ENCODE results near the gene LECT2.

Gene LECT2

DNA sequence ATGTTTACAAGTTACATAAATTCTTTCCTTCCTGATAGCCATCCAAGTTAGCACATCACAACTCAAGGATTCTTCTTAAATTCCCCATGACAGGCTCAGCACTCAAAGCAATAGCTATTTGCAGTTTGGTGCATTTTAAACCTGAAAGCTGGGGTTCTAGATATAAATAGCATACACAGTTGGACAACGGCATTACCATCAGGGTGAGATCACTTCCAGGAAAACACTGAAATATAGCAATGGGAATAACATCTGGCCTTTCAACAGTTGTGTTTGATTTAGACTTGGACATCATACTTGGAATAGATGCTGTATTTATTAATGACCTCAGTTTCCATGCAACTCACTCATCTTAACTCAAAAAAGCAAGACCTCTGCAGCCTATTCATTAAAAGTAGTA is 24.7 kb upstream of the LECT2 start:
- DNase-seq (ENCODE audit: extremely low read depth in 1 of 2, low read depth in 1 of 2), result no peak

DNA sequence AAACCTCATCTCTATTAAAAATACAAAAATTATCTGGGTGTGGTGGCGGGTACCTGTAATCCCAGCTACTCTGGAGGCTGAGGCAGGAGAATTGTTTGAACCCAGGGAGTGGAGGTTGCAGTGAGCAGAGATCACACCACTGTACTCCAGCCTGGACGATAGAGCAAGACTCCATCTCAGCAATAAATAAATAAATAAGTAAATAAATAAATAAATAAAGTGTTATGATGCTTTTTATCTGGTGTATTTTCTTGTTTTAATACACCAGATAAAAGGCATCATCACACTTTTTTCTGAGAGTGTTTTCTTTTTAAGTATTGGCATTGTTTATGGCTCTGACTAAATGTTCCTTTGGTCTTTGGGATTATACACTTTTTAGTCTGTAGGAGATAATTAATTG is 24.2 kb upstream of the LECT2 start:
- DNase-seq (ENCODE audit: extremely low read depth in 1 of 2, low read depth in 1 of 2), result no peak

DNA sequence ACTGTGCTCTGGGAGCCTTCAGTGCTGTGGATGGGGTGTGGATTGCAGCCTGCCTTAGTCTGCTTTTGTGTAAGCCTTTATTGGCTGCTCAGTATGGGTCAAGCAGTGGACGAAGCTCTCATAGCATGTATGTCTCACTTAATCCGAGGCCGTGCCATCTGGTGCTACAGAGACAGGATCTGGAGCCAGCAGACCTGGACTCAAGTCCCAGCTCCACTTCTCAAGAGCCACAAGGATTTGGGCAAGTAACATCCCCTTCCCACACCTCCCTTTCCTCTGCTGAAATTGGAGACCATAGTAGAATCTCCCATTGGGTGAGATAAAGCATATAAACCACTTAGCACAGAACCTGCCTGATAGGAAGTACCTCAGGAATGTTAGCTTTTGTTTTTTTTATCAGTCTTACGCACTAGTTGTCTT is 23.4 kb upstream of the LECT2 start:
- DNase-seq (ENCODE audit: extremely low read depth in 1 of 2, low read depth in 1 of 2), result no peak

DNA sequence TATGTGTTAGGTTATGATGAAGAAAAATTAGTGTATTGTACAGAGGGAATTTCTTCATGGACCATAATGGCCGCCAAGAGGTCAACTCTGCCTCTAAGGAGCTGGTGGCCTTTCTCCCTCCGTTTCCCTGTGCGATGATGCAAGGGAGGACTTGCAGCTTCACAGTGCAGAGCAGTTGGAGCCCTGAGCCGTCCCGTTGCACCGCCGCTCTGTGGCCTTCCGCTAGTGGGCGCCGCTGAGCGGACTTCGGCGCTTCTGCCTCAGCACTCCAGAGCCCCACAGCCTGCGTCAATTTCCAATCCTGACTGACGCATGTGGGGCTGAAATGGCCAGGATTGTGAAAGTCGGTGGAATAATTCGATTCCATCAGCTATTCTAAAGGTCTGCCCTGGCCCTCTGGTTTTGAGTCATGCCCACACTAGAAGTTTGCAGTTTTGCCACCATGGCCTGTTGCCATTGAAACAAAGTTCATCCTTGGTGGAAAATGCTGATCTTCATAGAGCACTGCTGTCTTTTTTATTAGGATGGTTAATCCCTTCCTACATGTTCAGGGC is 22.7 kb upstream of the LECT2 start:
- DNase-seq (ENCODE audit: extremely low read depth in 1 of 2, low read depth in 1 of 2), result peak; percentile 8 to 11

DNA sequence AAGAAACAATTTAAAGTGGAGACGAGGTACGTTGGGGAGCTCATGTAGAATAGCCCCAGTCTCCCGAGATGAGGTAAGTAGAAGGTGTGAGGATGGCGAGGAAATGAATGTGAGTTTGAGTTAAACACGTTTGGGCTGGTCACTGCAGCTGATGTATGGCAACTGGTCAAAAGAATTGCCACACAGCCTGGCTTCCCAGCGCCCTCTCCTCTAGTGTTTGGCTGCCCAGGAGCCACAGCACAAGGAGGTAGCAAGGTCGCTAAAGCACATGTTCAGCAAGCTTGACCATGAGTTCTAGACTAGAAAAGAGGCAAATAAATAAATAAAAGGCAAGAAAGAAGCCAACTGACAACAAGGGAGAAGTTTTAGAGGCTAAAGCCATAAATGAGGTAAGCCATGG is 21.4 kb upstream of the LECT2 start:
- DNase-seq (ENCODE audit: extremely low read depth in 1 of 2, low read depth in 1 of 2), result no peak

DNA sequence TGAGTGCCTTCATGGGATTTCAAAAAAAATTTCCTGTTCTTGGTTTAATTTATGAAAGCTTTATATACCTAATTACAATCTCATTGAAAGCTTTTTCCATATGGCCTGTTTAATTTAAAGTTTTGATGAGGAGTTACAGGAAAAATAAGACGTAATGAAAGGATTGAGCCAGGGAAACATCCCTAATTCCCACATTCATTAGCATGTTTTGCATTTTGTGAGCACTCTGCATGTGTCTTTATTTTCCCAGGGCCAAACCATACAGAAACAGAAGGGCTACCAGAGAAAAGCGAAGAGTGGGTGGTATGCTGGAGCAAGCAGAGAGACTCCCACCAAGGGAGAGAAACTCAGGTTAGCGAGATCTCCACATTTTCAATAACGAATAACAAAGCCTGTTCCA is 20.3 kb upstream of the LECT2 start:
- no peak for DNase-seq (ENCODE audit: extremely low read depth in 1 of 2, low read depth in 1 of 2)

DNA sequence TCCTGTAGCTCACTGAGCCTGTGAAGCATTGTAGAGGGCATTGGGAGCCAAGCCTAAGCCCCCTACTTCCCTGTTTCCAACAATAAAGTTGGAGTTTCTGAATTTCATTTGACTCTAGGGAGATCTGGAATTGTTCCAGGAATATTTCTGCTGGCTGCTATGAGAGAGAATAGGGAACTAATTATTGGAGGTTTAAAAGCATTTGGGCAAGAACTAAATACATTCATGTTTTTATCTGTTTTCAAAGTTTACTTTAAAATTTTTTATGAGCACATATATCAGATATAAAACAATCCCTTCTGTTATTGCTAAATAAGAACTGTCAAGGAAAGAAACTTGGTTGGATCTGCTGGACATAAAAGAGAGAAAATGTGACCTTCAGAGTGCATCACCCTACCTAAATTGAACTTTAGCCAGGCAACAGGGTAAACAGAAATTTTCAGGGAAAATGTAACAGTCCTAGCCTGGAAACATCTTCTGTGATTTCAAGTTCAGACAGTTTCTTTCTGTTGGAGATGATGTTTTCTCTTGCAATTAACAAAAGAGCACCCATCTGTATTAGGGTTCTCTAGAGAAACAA is 19.3 kb upstream of the LECT2 start:
- DNase-seq (ENCODE audit: extremely low read depth in 1 of 2, low read depth in 1 of 2), result no peak

DNA sequence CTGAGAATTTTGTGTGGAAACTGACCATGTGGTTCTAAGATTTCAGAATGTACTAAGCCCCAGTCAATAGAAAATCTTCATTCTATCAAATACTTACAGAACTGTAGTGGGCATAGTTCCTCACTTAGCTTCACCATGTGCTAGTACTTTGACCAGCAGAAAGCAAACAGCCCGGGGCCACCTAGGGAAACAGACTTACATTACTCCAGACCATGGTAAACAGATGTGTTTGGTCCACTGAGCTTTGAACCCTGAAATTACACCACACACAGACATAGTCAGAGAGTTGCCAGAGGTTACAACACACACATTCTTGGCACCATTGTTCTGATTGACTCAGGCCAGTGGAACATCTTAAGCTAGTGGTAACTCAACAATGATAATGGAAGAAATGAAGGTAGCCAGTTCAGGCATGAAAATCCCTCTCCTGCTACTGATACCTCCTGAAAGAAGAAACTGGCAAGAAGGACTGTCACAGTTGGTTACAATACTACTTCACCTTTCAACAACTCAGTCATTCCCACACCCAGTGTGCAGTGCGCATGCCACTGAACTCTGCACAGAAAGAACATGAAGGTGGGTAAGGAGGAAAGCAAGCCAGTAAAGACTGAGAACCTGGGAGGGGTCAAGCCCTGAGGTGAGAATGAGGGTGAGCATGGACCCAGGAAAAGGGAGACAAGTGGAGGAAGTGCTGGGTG is 18.7 kb upstream of the LECT2 start:
- DNase-seq (ENCODE audit: extremely low read depth in 1 of 2, low read depth in 1 of 2), result no peak

DNA sequence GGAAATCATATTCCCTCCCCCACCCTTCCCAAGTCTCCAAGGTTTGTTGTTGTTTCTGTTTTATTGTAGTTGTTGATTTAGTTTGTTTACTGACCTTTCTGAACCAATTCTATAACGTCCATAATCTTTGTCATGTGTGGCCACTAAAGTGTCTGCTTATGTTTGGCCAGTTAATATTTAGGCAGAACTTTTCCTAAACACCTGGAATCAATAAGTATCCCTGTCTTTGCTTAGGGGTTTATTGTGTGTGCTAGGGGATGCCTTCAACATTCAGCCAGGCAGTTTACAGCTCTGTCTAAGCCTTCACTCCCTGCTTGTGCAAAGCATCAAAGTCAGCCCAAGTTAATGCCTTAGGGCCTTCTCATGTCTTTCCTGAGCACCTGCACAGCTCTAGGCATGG is 16.9 kb upstream of the LECT2 start:
- no peak for DNase-seq (ENCODE audit: extremely low read depth in 1 of 2, low read depth in 1 of 2)

DNA sequence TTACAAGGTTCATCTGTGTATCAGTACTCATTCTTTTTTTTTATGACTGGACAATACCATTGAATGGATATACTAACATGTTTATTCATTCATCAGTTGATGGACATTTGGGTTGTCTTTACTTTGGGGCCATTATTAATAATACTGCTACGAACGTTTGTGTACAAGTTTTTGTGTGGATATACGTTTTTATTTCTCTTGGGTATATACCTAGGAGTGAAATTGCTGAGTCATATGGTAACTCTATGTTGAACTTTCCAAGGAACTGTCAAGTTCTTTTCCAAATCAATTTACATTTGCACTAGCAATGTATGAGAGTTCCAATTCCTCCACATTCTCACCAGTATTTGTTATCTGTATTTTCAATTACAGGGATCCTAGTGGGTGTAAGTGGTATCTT is 12.0 kb upstream of the LECT2 start:
- no peak for DNase-seq (ENCODE audit: extremely low read depth in 1 of 2, low read depth in 1 of 2)

DNA sequence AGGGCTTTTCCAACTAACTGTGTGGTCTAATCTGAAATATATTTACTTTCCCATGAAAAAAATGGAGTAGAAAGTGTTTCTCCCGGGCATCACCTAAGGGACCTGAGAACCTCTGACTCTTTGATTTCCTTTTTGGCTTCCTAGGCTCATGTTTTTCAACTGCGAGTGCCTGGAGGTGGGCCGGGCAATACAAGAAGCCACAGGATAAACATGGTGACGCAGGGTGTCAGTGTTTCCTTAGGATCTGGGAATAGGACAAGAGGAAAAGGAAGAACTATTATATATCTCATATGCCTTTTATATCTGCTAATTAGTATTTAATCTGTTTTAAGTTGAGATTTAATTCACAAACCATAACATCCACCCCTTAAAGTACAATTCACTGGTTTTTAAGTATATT is 11.4 kb upstream of the LECT2 start:
- no peak for DNase-seq (ENCODE audit: extremely low read depth in 1 of 2, low read depth in 1 of 2)

DNA sequence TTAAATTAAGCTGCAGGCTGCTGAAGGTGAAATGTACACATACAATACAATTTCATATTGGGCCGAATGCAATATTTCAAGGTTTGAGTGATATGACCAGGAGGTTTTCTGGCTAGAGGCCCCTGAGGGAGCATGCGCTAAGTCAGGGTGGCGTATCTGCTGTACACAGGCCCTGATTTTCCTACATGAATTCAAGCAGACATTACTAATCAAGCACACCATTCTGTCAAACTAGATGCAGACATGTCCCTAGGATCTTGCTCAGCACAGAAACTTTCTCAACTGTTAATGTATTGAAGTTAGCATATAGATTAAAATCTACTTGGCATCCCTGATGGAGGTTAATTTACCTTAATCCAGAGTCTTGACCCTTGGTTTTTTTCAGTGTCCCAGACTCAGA is 10.7 kb upstream of the LECT2 start:
- DNase-seq (ENCODE audit: extremely low read depth in 1 of 2, low read depth in 1 of 2), result no peak

DNA sequence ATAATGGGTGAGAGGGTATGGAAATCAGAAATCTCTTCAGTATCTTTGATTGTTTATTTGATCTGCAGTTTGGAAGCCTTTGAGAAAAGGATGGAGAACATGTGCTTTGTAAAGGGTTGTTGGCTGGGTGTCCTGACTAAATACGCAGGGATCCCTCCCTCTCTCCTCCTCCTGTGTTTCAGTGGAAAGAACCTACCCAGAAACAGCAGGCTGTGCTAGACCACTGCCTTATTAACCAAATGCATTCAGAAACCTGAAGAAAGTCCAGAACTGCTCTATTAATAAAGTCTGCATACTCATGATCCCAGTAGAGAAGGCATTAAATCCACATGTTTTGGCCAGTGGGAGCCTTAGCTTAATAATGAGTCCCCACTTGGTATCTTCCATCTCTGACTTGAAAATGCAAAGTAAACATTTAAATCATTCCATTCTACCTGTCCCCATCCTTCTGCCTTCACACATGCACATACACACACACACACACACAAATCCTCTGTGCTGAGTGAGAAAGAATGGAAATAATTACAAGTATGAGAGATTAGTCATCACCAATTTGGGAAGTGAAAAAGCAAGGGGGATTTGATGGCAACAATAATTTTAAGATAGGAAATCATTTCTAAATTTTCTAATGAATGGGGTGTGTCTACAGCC is 10.0 kb upstream of the LECT2 start:
- DNase-seq (ENCODE audit: extremely low read depth in 1 of 2, low read depth in 1 of 2), result no peak

DNA sequence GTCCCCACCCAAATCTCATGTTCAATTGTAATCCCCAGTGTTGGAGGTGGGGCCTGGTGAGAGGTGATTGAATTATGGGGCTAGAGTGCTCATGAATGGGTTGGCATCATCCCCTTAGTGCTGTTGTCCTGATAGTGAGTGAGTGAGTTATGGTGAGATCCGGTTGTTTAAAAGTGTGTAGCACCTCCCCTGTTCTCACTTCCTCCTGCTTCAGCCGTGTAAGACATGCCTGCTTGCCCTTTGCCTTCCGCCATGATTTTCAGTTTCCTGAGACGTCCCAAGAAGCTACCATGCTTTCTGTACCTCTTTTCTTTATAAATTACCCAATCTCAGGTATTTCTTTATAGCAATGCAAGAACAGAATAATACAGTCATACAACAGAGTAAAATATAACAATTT is 742 bp upstream of the LECT2 start:
- DNase-seq (ENCODE audit: extremely low read depth in 1 of 2, low read depth in 1 of 2), result no peak

DNA sequence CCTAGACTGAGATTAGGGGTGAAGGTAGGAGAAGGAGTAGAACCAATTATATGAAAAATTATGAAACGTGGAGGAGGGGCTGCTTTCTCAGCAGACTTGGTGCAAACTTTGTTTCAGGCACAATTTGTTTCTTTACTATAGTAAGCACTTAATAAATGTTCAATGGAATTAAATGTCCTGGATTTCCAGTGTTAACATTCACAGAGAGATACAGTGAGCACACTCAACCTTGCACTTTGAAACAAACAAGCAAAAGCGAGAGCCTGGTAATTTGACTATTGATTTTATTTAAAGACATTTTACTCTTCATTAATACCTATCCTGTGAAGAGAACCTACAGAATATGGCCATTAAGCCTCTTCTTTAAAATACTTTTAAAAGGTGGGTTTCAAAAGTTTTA is 933 bp downstream of the LECT2 start:
- DNase-seq (ENCODE audit: extremely low read depth in 1 of 2, low read depth in 1 of 2), result no peak

DNA sequence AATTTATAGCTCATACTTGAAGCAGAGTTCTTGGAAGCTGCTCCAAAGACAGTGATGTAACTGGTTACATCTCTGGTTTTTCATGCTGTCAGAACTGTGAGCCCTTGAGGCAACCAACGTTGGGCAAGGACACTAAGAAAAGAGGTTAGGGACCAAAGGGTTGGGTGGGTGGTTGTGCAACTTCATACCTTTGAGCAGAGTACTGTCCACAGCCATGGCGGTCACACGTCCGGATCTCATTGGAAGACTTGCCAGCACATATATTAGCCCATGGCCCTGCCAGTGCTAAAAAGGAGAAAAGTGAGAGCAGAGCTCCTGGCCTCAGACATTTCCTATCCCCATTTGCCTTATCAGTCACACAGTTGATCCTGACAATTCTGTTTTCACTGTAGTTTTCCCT is 2.1 kb downstream of the LECT2 start:
- DNase-seq (ENCODE audit: extremely low read depth in 1 of 2, low read depth in 1 of 2), result no peak

DNA sequence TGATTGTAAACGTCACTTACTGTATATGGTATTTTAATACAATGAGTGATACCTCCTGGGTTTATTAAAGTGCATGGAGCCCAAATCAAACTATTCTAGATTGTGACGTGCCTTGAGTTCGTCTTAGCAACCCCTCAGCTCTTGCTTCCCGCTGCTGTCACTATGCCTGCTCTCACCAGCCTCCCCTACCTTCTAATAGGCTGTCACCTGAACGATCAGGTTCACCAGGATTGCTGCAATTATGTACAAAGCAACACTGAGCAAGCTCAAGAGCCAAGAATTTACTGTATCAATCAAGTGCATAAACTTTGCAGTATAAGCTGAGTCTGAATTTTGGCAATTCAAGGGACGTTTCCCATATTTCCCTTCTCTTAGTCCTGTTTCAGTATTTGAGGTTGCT is 3.0 kb downstream of the LECT2 start:
- DNase-seq (ENCODE audit: extremely low read depth in 1 of 2, low read depth in 1 of 2), result no peak

DNA sequence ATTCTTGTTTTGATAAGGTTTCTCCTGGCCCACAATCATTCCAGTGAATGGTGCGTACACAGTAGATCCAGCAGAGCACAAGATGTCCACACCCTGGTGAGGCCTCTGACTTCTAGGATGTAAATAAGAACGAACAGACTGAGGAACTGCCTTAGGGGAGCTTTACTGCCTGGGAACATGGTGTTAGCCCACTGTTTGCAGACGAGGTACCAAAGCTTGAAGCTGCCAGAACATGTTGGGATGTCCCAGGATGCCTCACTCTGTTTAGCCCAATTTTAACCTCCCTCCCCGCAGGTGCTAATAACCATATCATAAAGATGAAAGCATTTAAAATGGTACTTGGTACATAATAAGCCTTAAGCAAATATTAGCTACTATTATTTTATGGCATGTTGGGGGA is 3.5 kb downstream of the LECT2 start:
- DNase-seq (ENCODE audit: extremely low read depth in 1 of 2, low read depth in 1 of 2), result no peak

DNA sequence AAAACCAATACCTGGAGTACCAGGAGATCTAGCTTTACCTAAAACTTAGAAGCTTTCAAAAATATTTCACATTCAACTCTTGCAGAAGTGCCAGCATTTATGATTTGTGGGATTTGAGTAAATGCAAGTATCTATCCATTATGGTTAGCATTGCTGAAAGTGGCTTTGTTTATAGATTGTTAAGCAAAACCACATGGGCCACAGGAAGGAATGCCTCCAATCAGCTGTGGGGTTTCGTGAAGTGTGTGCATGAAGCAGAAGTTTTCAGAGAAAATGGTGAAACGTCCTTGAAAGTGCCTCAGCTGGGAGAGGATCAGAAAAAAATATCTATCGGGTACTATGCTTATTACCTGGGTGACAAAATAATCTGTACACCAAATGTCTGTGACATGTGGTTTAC is 4.2 kb downstream of the LECT2 start:
- no peak for DNase-seq (ENCODE audit: extremely low read depth in 1 of 2, low read depth in 1 of 2)

DNA sequence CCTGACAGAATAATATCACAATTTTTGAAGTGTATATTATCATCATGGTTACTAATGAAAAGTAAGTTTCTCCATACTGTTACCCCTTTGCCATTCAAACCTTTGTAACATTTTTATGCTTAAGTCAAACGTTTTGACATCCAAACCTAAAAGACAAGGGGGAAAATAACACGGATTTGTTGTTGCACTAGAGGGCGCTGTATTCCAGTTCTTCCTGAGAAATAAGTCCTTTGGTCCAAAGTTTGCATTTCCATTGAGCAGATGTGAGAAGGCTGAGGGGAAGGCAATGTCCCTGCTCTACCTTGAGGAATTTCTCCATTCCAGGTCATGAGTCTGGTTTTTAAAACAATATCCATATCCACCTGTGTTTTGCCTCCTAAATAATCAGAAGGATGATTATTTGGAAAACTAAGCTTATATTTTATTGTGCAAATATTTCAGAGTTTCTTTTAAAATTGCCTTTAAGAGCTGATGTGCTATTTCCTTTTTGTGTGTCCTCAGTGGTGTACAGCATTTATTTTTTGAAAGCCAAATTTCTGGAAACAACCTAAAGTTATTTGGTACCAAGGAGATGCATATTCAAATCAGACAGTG is 9.7 kb downstream of the LECT2 start:
- DNase-seq (ENCODE audit: extremely low read depth in 1 of 2, low read depth in 1 of 2), result no peak

DNA sequence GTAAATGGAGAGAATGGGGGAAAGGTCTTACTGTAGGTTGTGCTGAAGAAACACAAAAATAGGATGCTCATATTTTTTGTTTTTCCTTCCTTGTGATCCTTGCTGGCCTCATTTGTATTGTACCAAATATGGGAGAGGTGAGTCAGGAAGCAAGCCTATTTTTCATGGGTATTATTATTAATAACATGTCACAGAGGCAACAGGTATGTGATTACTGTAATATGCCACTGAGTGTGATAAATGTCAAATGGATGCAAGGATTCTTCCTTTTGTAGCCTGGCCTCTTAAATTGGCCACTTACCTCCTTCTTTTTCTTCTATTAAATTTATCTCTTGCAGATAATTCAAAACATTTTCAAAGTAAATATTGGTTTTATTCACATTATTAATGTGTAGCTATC is 10.2 kb downstream of the LECT2 start:
- no peak for DNase-seq (ENCODE audit: extremely low read depth in 1 of 2, low read depth in 1 of 2)

DNA sequence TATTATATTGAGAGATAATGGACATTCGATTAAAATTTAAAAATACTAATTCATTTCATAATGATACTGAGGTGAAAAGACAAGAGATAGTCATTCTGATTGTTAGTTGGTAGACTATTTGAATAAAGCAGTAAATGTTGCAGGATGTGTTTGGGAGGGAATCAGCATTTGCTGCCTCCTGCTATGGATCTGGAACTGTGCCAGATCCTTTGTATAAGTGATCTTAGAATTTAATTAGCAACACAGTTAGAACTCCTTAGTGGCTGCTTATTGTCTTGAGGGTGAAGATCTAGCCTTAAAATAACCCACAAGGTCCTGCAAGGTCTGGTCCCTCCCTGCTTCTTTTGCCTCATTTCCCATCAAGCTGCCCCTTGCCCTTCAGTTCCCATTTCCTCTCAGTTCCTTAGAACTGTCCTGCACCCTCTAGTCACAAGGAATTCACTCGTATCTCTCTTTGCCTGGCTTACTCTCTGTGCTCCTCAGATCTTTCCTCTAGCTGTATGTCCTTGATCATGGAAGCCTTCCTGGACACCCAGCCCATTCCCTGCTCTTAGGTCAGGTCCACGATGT is 12.5 kb downstream of the LECT2 start:
- DNase-seq (ENCODE audit: extremely low read depth in 1 of 2, low read depth in 1 of 2), result no peak
